ENCODE data around the gene NACC1. TPM values are rescaled to one million over a fixed set of nuclear protein-coding genes. Genes with fewer than 3 reads are reported as not detected.
A peak's percentile ranks its signal among the peaks of the same experiment; 100 is the strongest.

NACC1 gene
- polyA plus RNA-seq, 2 of the 4 experiments (the other 2 are of a cell fraction): 26.1 to 37.9 TPM

DNA sequence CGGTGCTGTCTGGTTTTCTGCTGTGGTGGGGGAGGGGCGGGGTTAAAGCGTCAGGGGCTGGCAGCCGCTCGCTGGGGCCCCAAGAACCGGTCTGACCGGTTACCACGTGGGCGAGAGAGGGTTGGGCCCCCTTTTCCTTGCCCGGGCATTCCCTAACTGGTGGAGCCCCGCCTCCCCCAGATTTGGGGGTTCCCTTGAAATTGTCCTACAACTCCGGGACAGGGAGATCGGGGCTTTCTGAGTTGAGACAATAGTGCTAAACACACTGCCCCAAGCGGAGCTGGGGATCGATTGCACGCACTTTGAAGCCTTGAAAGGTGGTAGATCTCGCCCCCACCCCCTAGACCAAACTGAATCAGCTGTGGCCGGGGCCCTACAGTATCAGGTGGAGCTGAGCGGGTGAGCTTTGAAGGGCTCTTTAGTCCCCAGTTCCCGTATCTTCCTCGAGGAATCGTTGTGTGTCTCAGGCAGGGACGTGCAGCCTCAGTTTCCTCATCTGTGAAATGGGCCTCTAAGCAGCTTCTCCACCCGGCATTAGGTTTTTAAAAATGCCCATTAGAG, 36.9 kb downstream of the NACC1 start:
- 3% methylated on average over 15 of the region's 24 CpGs for WGBS (ENCODE audit: missing lambda C conversion rate)
- peak overlapping the region; percentile 82 for H3K4me2 ChIP-seq
- DNase-seq (ENCODE audit: low read depth in 1 of 2, low spot score in 1 of 2): no peak
- peak overlapping the region; percentile 94 to 99 for H3K27ac ChIP-seq
- H3K4me1 ChIP-seq: peaks cover 11% of the 10 kb centered on the region
- ATAC-seq: no peak
- ChIA-PET CTCF (interaction anchor here (0.6 to 3.3 kb wide), 11 partner anchors 9 to 189 kb away, joined by 3 to 13 read pairs (median 4); no protein-coding TSS in a partner anchor), POLR2A (interaction anchor here (0.6 to 3.0 kb wide), 7 partner anchors 9 to 411 kb away, joined by 3 to 48 read pairs (median 4); no protein-coding TSS in a partner anchor)
- no peak for FAIRE-seq
- no peaks in the 10 kb centered on the region for H3K9me3 ChIP-seq
- H3K4me3 ChIP-seq: peak overlapping the region; percentile 98
- TF ChIP-seq, protein P1, sequence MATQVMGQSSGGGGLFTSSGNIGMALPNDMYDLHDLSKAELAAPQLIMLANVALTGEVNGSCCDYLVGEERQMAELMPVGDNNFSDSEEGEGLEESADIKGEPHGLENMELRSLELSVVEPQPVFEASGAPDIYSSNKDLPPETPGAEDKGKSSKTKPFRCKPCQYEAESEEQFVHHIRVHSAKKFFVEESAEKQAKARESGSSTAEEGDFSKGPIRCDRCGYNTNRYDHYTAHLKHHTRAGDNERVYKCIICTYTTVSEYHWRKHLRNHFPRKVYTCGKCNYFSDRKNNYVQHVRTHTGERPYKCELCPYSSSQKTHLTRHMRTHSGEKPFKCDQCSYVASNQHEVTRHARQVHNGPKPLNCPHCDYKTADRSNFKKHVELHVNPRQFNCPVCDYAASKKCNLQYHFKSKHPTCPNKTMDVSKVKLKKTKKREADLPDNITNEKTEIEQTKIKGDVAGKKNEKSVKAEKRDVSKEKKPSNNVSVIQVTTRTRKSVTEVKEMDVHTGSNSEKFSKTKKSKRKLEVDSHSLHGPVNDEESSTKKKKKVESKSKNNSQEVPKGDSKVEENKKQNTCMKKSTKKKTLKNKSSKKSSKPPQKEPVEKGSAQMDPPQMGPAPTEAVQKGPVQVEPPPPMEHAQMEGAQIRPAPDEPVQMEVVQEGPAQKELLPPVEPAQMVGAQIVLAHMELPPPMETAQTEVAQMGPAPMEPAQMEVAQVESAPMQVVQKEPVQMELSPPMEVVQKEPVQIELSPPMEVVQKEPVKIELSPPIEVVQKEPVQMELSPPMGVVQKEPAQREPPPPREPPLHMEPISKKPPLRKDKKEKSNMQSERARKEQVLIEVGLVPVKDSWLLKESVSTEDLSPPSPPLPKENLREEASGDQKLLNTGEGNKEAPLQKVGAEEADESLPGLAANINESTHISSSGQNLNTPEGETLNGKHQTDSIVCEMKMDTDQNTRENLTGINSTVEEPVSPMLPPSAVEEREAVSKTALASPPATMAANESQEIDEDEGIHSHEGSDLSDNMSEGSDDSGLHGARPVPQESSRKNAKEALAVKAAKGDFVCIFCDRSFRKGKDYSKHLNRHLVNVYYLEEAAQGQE (IDR thresholded peaks at IDR 0.05): no peak; the same call in 1 of the 2 replicates
- TF ChIP-seq TFCP2L1 (CRISPR knock-in tag; IDR thresholded peaks at IDR 0.05): 0 out of 2 replicates have a peak, but pooled peaks have one; percentile 31
- no peak for TF ChIP-seq HOXB13 (CRISPR knock-in tag; IDR thresholded peaks at IDR 0.05; ENCODE audit: low read depth)
- TF ChIP-seq, protein P2, sequence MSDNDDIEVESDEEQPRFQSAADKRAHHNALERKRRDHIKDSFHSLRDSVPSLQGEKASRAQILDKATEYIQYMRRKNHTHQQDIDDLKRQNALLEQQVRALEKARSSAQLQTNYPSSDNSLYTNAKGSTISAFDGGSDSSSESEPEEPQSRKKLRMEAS (IDR thresholded peaks at IDR 0.05): 0 out of 2 replicates have a peak, but pooled peaks have one; percentile 8
- peak; percentile 87; the same call in 1 of the 2 replicates for TF ChIP-seq KDM1A (IDR thresholded peaks at IDR 0.05; ENCODE audit: low read depth)
- no peak for TF ChIP-seq JUNB (IDR thresholded peaks at IDR 0.05)
- no peak for TF ChIP-seq POLR2A (IDR thresholded peaks at IDR 0.05; ENCODE audit: low read length)
- no peak for TF ChIP-seq CHD4 (IDR thresholded peaks at IDR 0.05; ENCODE audit: borderline replicate concordance)
- no peak for TF ChIP-seq CBX8 (IDR thresholded peaks at IDR 0.05)
- TF ChIP-seq, protein P3, sequence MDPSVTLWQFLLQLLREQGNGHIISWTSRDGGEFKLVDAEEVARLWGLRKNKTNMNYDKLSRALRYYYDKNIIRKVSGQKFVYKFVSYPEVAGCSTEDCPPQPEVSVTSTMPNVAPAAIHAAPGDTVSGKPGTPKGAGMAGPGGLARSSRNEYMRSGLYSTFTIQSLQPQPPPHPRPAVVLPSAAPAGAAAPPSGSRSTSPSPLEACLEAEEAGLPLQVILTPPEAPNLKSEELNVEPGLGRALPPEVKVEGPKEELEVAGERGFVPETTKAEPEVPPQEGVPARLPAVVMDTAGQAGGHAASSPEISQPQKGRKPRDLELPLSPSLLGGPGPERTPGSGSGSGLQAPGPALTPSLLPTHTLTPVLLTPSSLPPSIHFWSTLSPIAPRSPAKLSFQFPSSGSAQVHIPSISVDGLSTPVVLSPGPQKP (IDR thresholded peaks at IDR 0.05; ENCODE audit: low read depth, low read length): no peak
- no peak for TF ChIP-seq ESRRA (IDR thresholded peaks at IDR 0.05; ENCODE audit: borderline replicate concordance, low read length)
- TF ChIP-seq ZNF302 (CRISPR knock-in tag; IDR thresholded peaks at IDR 0.05): no peak
- TF ChIP-seq, protein P4, sequence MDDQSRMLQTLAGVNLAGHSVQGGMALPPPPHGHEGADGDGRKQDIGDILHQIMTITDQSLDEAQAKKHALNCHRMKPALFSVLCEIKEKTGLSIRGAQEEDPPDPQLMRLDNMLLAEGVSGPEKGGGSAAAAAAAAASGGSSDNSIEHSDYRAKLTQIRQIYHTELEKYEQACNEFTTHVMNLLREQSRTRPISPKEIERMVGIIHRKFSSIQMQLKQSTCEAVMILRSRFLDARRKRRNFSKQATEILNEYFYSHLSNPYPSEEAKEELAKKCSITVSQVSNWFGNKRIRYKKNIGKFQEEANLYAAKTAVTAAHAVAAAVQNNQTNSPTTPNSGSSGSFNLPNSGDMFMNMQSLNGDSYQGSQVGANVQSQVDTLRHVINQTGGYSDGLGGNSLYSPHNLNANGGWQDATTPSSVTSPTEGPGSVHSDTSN (IDR thresholded peaks at IDR 0.05): no peak; the same call in none of the 2 replicates
- TF ChIP-seq MAZ (IDR thresholded peaks at IDR 0.05; ENCODE audit: borderline replicate concordance, low read depth, low read length): no peak
- TF ChIP-seq SMC3 (IDR thresholded peaks at IDR 0.05): no peak; the same call in 2 of the 3 replicates
- TF ChIP-seq RCOR1 (IDR thresholded peaks at IDR 0.05; ENCODE audit: low read depth, low read length): no peak
- TF ChIP-seq, protein P5, sequence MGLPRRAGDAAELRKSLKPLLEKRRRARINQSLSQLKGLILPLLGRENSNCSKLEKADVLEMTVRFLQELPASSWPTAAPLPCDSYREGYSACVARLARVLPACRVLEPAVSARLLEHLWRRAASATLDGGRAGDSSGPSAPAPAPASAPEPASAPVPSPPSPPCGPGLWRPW (IDR thresholded peaks at IDR 0.05): no peak
- TF ChIP-seq, protein P6, sequence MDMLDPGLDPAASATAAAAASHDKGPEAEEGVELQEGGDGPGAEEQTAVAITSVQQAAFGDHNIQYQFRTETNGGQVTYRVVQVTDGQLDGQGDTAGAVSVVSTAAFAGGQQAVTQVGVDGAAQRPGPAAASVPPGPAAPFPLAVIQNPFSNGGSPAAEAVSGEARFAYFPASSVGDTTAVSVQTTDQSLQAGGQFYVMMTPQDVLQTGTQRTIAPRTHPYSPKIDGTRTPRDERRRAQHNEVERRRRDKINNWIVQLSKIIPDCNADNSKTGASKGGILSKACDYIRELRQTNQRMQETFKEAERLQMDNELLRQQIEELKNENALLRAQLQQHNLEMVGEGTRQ (IDR thresholded peaks at IDR 0.05): no peak; the same call in 1 of the 2 replicates
- no peak for TF ChIP-seq EHMT2 (IDR thresholded peaks at IDR 0.05; ENCODE audit: low read depth)
- TF ChIP-seq FOSL2 (IDR thresholded peaks at IDR 0.05): no peak
- no peak for TF ChIP-seq FOSL2 (CRISPR knock-in tag; IDR thresholded peaks at IDR 0.05)
- TF ChIP-seq NFE2L2 (conservative IDR thresholded peaks at IDR 0.05; ENCODE audit: low read length): no peak
- no peak; the same call in 1 of the 2 replicates for TF ChIP-seq RARB (CRISPR knock-in tag; IDR thresholded peaks at IDR 0.05)
- TF ChIP-seq, protein P7, sequence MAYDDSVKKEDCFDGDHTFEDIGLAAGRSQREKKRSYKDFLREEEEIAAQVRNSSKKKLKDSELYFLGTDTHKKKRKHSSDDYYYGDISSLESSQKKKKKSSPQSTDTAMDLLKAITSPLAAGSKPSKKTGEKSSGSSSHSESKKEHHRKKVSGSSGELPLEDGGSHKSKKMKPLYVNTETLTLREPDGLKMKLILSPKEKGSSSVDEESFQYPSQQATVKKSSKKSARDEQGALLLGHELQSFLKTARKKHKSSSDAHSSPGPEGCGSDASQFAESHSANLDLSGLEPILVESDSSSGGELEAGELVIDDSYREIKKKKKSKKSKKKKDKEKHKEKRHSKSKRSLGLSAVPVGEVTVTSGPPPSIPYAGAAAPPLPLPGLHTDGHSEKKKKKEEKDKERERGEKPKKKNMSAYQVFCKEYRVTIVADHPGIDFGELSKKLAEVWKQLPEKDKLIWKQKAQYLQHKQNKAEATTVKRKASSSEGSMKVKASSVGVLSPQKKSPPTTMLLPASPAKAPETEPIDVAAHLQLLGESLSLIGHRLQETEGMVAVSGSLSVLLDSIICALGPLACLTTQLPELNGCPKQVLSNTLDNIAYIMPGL (CRISPR knock-in tag; IDR thresholded peaks at IDR 0.05; ENCODE audit: borderline replicate concordance): peak; percentile 24; the same call in 1 of the 2 replicates
- no peak for TF ChIP-seq HOXA7 (CRISPR knock-in tag; IDR thresholded peaks at IDR 0.05)
- no peak for TF ChIP-seq ZFP36 (IDR thresholded peaks at IDR 0.05; ENCODE audit: borderline replicate concordance, partially characterized antibody)
- peak; percentile 76 for TF ChIP-seq POLR2AphosphoS2 (conservative IDR thresholded peaks at IDR 0.05; ENCODE audit: low read length)
- TF ChIP-seq, protein P8, sequence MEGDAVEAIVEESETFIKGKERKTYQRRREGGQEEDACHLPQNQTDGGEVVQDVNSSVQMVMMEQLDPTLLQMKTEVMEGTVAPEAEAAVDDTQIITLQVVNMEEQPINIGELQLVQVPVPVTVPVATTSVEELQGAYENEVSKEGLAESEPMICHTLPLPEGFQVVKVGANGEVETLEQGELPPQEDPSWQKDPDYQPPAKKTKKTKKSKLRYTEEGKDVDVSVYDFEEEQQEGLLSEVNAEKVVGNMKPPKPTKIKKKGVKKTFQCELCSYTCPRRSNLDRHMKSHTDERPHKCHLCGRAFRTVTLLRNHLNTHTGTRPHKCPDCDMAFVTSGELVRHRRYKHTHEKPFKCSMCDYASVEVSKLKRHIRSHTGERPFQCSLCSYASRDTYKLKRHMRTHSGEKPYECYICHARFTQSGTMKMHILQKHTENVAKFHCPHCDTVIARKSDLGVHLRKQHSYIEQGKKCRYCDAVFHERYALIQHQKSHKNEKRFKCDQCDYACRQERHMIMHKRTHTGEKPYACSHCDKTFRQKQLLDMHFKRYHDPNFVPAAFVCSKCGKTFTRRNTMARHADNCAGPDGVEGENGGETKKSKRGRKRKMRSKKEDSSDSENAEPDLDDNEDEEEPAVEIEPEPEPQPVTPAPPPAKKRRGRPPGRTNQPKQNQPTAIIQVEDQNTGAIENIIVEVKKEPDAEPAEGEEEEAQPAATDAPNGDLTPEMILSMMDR (IDR thresholded peaks at IDR 0.05): 0 out of 3 replicates have a peak, but pooled peaks have one; percentile 15
- no peak for TF ChIP-seq GATA3 (IDR thresholded peaks at IDR 0.05; ENCODE audit: borderline replicate concordance)
- no peak for TF ChIP-seq RFX5 (IDR thresholded peaks at IDR 0.05)
